GM23248 (cell line): Measurements from ENCODE around the gene KRTAP10-8. TPM values are rescaled to one million over a fixed set of nuclear protein-coding genes. Genes with fewer than 3 reads are reported as not detected.
A peak's percentile ranks its signal among the peaks of the same experiment; 100 is the strongest.
"Not testable (repeated sequence)": the region's sequence is repeated elsewhere in the genome, so short reads cannot be mapped to it uniquely, and the experiment has no call there.

Source experiments
- DNase-seq: peaks from one replicate; pipeline ENCODE4 v3.0.0-alpha.2; 2015
- H2AFZ ChIP-seq: fragments of 200-600 bp; sonication (generic); 2 replicates; pipeline ENCODE4 v1.6.1; 2016; ENCODE audit warnings: antibody characterized with exemption
- H3F3A ChIP-seq: fragments of 200-600 bp; sonication (generic); 2 replicates; pipeline ENCODE4 v1.6.1; 2016; ENCODE audit warnings: mild to moderate bottlenecking, antibody characterized with exemption, mixed run types; ENCODE audit not compliant: insufficient read depth
- H3K27ac ChIP-seq: fragments of 200-600 bp; sonication (generic); 2 replicates; pipeline ENCODE4 v1.5.1; 2016; ENCODE audit warnings: mild to moderate bottlenecking
- H3K27me3 ChIP-seq: fragments of 200-600 bp; sonication (generic); replicated peaks from 2 replicates; pipeline ENCODE4 v1.6.1; 2016; ENCODE audit warnings: mild to moderate bottlenecking; ENCODE audit not compliant: insufficient read depth
- H3K36me3 ChIP-seq: fragments of 200-600 bp; sonication (generic); 2 replicates; pipeline ENCODE4 v1.6.1; 2016; ENCODE audit warnings: low read depth, mild to moderate bottlenecking
- H3K4me1 ChIP-seq: fragments of 200-600 bp; sonication (generic); 2 replicates; pipeline ENCODE4 v1.6.1; 2016; ENCODE audit warnings: mild to moderate bottlenecking; ENCODE audit not compliant: insufficient read depth
- H3K4me2 ChIP-seq: fragments of 200-600 bp; sonication (generic); one replicate; pipeline ENCODE4 v1.6.1; 2016; ENCODE audit warnings: mild to moderate bottlenecking; ENCODE audit not compliant: unreplicated experiment
- H3K4me3 ChIP-seq: fragments of 200-600 bp; sonication (generic); 2 replicates; pipeline ENCODE4 v1.5.1; 2016; ENCODE audit warnings: mild to moderate bottlenecking
- H3K79me2 ChIP-seq: fragments of 200-600 bp; sonication (generic); 2 replicates; pipeline ENCODE4 v1.6.1; 2016; ENCODE audit warnings: mild to moderate bottlenecking; ENCODE audit not compliant: insufficient read depth
- H3K9ac ChIP-seq: fragments of 200-600 bp; sonication (generic); 2 replicates; pipeline ENCODE4 v1.6.1; 2016; ENCODE audit warnings: mild to moderate bottlenecking
- H3K9me2 ChIP-seq: fragments of 200-600 bp; sonication (generic); 2 replicates; pipeline ENCODE4 v1.6.1; 2016; ENCODE audit warnings: mixed run types, mild to moderate bottlenecking, moderate library complexity; ENCODE audit not compliant: insufficient read depth
- H3K9me3 ChIP-seq: fragments of 200-600 bp; sonication (generic); one replicate; pipeline ENCODE4 v1.6.1; 2017; ENCODE audit warnings: low read depth
- H4K20me1 ChIP-seq: fragments of 200-600 bp; sonication (generic); 2 replicates; pipeline ENCODE4 v1.6.0; 2016; ENCODE audit not compliant: insufficient read depth
- EZH2 ChIP-seq: fragments of 200-600 bp; sonication (generic); IDR thresholded peaks from 2 replicates; pipeline ENCODE4 v1.6.1; 2018; ENCODE audit warnings: antibody characterized with exemption, mild to moderate bottlenecking; ENCODE audit not compliant: insufficient read depth, poor library complexity, severe bottlenecking
- EZH2phosphoT487 ChIP-seq: fragments of 200-600 bp; sonication (generic); IDR thresholded peaks from 2 replicates; pipeline ENCODE4 v1.6.1; 2018; ENCODE audit warnings: antibody characterized with exemption, moderate library complexity, mild to moderate bottlenecking, low read depth; ENCODE audit not compliant: insufficient read depth
- WGBS, 2 experiments: methylation state at CpG; one replicate each; pipeline ENCODE4 v1.1.6; 2015 to 2017; ENCODE audit warnings: low lambda C conversion rate in 2 of 2, low coverage in 1 of 2; ENCODE audit errors: missing lambda C conversion rate in 2 of 2; 5-methylcytosine and 5-hydroxymethylcytosine counted together
- in situ Hi-C: fragments of 300-500 bp; cut with MboI; formaldehyde crosslinking; loops from 2 replicates; pipeline ENCODE4 v1.15.0; 2020
- polyA plus RNA-seq: library from polyadenylated mRNA; unstranded; fragments of >200 nt; fragmentation: Nextera tagmentation; extraction: Ambion mirVana; gene quantifications from 2 replicates; pipeline ENCODE4 v1.2.1, GENCODE V29; 2016
- total RNA-seq: library from RNA; depleted of rRNA; stranded (reverse); fragments of >200 nt; shearing (Covaris generic); gene quantifications from 2 replicates; pipeline ENCODE4 v1.2.3, GENCODE V29; 2014

KRTAP10-8 gene
- total and polyA plus RNA-seq, 2 experiments from 2014 or later: not detected

DNA sequence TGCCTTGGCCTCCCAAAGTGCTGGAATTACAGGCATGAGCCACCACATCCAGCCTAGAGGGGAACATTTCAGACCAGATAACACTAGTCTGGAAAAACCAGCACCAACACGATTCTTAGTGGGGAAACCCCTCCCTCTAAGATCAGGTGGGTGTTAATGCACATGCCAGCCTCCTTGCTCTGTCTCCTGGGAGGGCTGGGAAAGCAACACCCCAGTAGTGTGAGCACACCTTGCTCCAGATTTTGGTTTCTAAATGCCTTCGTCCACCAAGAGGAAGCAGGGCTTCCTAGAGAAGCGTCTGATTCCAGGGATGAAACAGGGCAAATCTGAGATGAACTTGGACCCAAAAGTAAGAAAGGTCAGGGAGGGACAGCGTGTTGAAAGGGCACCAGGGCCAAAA is 40.6 kb upstream of the KRTAP10-8 start:
- Histone ChIP-seq H3K4me3 (no peak overlapping the region), H3K9ac (no peak overlapping the region), H3K27ac (no peak overlapping the region), H3K9me2 (no peaks in the 10 kb centered on the region), H3K9me3 (no peaks in the 10 kb centered on the region), H3F3A (no peaks in the 10 kb centered on the region), H3K79me2 (no peaks in the 10 kb centered on the region), H2AFZ (no peak overlapping the region), H3K36me3 (no peaks in the 10 kb centered on the region), H3K4me2 (no peak overlapping the region), H4K20me1 (no peaks in the 10 kb centered on the region), H3K27me3 (peaks cover 13% of the 10 kb centered on the region; the same call in 1 of the 2 replicates), H3K4me1 (no peaks in the 10 kb centered on the region)
- in situ Hi-C loops: no loop called here
- DNase-seq: no peak
- whole genome bisulfite sequencing, 2 experiments: 21 to 26% methylated on average over 4 of the region's 4 CpGs
- TF ChIP-seq EZH2 (no peak), EZH2phosphoT487 (no peak)

DNA sequence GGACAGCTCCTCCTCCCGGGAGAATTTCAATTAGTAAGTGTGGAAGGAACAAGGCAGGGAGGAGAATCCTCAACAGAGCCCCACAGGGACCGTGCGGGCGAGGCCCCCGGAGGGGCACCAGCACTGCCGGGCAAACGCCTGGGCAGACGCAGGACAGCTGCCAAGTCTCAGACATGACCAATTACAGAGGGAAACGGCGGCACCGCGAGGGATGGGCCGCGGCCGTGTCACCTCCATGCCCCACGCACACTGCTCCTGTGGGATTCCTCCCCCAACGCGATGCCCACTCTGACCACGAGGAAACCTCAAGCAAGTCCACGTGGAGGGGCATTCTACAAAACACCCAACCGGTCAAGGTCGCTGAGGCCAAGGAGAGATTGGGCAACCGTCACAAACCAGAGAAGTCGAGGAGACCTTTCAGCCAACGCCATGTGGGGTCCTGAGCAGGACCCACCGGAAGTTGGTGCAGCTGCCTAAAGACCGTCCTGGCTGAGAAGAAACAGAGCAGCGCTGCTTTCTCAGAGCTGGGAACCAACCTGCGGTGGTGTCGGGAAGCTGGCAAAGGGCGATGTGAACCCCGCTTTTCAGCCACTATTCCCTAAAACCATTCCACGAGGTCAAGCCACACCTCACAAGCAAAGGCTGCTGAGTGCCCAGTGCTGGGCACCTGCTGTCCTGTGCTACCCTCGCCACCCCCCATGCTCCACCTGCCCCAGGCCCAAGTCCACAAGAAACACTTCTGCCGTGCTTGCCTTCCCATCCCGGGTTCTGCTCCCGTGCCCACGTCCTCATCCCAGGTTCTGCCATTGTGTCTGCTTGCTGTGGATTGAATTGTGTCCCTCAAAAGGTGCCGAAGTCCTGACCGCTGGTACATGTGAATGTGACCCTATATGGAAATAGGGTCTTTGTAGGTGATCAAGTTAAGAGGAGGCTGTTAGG is 39.8 kb upstream of the KRTAP10-8 start:
- Histone ChIP-seq H3K79me2 (no peaks in the 10 kb centered on the region), H3K9me2 (no peaks in the 10 kb centered on the region), H2AFZ (no peak overlapping the region), H3K27ac (no peak overlapping the region), H3K9me3 (no peaks in the 10 kb centered on the region), H3K36me3 (no peaks in the 10 kb centered on the region), H3K9ac (no peak overlapping the region), H3K4me3 (no peak overlapping the region), H3K27me3 (peaks cover 5% of the 10 kb centered on the region), H3F3A (no peaks in the 10 kb centered on the region), H3K4me1 (no peaks in the 10 kb centered on the region), H3K4me2 (no peak overlapping the region), H4K20me1 (no peaks in the 10 kb centered on the region)
- TF ChIP-seq EZH2 (no peak), EZH2phosphoT487 (no peak)
- in situ Hi-C loops: no loop called here
- no peak for DNase-seq
- 62 to 64% methylated on average over 38 to 39 of the region's 40 CpGs for WGBS, 2 experiments

DNA sequence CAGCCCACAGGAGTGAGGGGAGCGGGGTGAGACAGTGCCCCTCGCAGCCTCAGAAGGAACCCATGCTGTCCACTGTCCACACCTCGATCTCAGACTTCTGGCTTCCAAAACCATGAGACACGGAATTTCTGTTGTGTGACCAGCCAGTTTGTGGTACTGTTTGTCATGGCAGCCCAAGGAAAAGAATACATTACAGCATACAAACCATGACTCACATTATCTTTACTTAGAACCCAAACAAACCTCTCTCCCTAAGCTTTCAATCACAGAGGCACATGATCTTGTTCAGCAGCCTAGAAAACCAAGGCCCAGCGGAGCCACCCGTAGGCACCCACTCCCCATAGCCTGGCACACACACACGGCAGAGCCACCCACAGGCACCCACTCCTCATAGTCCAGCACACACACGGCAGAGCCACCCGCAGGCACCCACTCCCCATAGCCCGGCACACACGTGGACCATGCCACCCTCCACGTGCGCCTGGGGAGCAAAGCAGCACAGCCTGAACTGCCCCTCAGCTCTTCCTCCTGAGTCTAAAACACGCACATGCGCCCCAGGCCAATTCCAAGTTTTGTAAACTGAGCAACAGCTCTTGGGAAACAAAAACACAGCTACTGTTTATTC is 38.8 kb upstream of the KRTAP10-8 start:
- Histone ChIP-seq H4K20me1 (no peaks in the 10 kb centered on the region), H3K79me2 (no peaks in the 10 kb centered on the region), H3K27me3 (peaks cover 5% of the 10 kb centered on the region; the same call in 1 of the 2 replicates), H3K36me3 (no peaks in the 10 kb centered on the region), H2AFZ (no peak overlapping the region), H3K9ac (no peak overlapping the region), H3K4me3 (no peak overlapping the region), H3K4me1 (no peaks in the 10 kb centered on the region), H3K9me2 (no peaks in the 10 kb centered on the region), H3K9me3 (no peaks in the 10 kb centered on the region), H3K27ac (no peak overlapping the region), H3K4me2 (no peak overlapping the region), H3F3A (no peaks in the 10 kb centered on the region)
- peak; percentile 44 for DNase-seq
- no peak for TF ChIP-seq EZH2
- no peak for TF ChIP-seq EZH2phosphoT487
- in situ Hi-C loops: no loop called here
- WGBS, 2 experiments: 35 to 37% methylated on average over 15 of the region's 15 CpGs

DNA sequence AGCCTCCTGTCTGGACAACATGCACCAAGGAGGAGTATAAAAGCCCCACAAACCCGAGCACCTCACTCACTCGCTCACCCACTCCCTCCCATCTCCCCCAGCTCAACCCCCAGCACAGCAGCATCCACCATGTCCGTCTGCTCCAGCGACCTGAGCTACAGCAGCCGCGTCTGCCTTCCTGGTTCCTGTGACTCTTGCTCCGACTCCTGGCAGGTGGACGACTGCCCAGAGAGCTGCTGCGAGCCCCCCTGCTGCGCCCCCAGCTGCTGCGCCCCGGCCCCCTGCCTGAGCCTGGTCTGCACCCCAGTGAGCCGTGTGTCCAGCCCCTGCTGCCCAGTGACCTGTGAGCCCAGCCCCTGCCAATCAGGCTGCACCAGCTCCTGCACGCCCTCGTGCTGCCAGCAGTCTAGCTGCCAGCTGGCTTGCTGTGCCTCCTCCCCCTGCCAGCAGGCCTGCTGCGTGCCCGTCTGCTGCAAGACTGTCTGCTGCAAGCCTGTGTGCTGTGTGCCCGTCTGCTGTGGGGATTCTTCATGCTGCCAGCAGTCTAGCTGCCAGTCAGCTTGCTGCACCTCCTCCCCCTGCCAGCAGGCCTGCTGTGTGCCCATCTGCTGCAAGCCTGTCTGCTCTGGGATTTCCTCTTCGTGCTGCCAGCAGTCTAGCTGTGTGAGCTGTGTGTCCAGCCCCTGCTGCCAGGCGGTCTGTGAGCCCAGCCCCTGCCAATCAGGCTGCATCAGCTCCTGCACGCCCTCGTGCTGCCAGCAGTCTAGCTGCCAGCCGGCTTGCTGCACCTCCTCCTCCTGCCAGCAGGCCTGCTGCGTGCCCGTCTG is 38.0 kb upstream of the KRTAP10-8 start, which contains the start of gene KRTAP10-4:
KRTAP10-4 (plus strand) TSS at position 100 of the 827 bp plus-strand sequence; CDS start at position 130, 30 bp downstream.
- WGBS, 2 experiments: 11 to 13% methylated on average over 19 of the region's 25 CpGs
- H3K36me3 ChIP-seq, H3K9ac ChIP-seq, H3K9me3 ChIP-seq, H3K27ac ChIP-seq, H3K4me3 ChIP-seq, H2AFZ ChIP-seq, H3K9me2 ChIP-seq, H4K20me1 ChIP-seq, H3K79me2 ChIP-seq, in situ Hi-C loops, H3K4me2 ChIP-seq, H3K4me1 ChIP-seq, H3K27me3 ChIP-seq, DNase-seq, H3F3A ChIP-seq: not testable (repeated sequence)
